ENCODE measurements around the gene TMEM271.

The TMEM271 gene

DNA sequence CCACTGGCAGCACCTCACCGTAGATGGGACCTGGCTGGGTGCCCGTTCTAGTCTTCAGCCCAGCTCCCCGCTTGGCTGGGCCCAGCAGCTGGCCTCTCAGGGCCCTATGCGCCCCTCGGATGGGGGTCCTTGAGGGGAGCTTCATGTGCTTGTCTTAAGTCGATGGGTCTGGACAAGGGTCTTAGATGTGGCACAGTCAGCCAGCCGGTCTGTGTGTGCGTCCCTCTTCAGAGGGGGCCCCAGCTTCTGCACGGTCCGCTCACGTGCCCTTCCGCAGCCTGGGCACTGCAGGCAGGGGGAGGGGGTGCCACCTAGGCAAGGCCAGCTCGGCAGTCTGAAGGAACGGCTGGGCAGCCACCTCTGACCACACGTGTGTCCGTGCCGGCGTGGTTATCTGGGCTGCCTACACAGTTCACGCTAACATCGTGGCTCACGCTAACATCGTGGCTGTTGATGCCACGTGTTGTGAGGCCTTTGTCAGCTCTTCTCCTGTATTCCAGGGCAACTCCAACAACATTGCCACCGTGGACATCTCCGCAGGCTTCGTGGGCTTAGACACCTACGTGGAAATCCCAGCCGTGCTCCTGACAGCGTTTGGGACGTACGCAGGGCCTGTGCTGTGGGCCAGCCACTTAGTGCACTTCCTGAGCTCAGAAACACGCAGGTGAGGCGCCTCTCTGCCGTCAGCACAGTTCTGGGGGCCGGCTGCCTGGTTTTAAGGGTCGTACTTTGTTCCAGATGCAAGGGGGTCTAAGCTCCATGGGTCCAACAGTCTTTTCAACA is 42.6 kb downstream of the TMEM271 start:
- TF ChIP-seq, protein P1, sequence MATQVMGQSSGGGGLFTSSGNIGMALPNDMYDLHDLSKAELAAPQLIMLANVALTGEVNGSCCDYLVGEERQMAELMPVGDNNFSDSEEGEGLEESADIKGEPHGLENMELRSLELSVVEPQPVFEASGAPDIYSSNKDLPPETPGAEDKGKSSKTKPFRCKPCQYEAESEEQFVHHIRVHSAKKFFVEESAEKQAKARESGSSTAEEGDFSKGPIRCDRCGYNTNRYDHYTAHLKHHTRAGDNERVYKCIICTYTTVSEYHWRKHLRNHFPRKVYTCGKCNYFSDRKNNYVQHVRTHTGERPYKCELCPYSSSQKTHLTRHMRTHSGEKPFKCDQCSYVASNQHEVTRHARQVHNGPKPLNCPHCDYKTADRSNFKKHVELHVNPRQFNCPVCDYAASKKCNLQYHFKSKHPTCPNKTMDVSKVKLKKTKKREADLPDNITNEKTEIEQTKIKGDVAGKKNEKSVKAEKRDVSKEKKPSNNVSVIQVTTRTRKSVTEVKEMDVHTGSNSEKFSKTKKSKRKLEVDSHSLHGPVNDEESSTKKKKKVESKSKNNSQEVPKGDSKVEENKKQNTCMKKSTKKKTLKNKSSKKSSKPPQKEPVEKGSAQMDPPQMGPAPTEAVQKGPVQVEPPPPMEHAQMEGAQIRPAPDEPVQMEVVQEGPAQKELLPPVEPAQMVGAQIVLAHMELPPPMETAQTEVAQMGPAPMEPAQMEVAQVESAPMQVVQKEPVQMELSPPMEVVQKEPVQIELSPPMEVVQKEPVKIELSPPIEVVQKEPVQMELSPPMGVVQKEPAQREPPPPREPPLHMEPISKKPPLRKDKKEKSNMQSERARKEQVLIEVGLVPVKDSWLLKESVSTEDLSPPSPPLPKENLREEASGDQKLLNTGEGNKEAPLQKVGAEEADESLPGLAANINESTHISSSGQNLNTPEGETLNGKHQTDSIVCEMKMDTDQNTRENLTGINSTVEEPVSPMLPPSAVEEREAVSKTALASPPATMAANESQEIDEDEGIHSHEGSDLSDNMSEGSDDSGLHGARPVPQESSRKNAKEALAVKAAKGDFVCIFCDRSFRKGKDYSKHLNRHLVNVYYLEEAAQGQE (IDR thresholded peaks at IDR 0.05; ENCODE audit: low read depth): no peak
- TF ChIP-seq, protein P2, sequence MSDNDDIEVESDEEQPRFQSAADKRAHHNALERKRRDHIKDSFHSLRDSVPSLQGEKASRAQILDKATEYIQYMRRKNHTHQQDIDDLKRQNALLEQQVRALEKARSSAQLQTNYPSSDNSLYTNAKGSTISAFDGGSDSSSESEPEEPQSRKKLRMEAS (IDR thresholded peaks at IDR 0.05): no peak
- no peak for TF ChIP-seq RAD21 (IDR thresholded peaks at IDR 0.05; ENCODE audit: low read depth)
- TF ChIP-seq TCF12 (IDR thresholded peaks at IDR 0.05; ENCODE audit: low read depth): no peak
- no peak for TF ChIP-seq EP300 (IDR thresholded peaks at IDR 0.05; ENCODE audit: borderline replicate concordance)
- TF ChIP-seq, protein P3, sequence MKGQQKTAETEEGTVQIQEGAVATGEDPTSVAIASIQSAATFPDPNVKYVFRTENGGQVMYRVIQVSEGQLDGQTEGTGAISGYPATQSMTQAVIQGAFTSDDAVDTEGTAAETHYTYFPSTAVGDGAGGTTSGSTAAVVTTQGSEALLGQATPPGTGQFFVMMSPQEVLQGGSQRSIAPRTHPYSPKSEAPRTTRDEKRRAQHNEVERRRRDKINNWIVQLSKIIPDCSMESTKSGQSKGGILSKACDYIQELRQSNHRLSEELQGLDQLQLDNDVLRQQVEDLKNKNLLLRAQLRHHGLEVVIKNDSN (IDR thresholded peaks at IDR 0.05): no peak
- TF ChIP-seq YY1 (IDR thresholded peaks at IDR 0.05; ENCODE audit: low read depth): no peak
- no peak for TF ChIP-seq ZBTB7A (IDR thresholded peaks at IDR 0.05; ENCODE audit: low read depth)
- no peak for TF ChIP-seq NFIC (IDR thresholded peaks at IDR 0.05)
- no peak for TF ChIP-seq TAF1 (IDR thresholded peaks at IDR 0.05; ENCODE audit: low read depth)
- TF ChIP-seq CEBPB (IDR thresholded peaks at IDR 0.05): no peak
- no peak for TF ChIP-seq TEAD4 (IDR thresholded peaks at IDR 0.05)
- no peak for TF ChIP-seq CREB1 (IDR thresholded peaks at IDR 0.05; ENCODE audit: low read depth)
- TF ChIP-seq FOXM1 (IDR thresholded peaks at IDR 0.05; ENCODE audit: borderline replicate concordance, low read depth): no peak

DNA sequence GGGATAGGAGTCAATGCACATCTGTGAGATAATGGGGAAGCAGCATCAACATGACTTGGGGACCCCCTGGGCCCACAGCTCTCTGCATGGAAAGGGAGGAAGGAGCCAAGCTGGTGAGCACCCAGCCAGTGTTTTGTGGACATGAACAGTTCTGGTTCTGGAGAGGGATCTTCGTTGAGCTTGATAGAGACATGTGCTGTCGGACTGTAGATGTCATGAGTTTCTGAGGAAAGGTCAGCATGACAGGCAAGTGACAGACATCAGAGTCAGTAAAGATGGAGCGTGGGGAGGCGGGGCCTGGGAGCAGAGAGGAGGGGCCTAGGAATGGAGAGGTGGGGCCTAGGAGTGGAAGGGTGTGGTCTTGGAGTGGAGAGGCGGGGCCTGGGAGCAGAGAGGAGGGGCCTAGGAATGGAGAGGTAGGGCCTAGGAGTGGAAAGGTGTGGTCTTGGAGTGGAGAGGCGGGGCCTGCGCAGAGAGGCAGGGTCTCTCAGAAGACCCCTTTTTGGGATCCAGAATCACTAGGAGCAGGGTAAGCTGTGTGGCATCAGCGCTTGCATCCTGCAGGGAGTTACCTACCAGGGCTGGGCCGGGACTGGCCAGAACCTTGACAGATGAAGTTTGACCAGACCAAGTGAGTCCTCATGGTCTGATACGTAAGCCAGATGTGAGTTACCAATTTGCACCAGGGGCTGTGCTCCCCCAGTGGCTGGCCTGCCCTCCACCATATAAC is 43.3 kb downstream of the TMEM271 start:
- TF ChIP-seq EGR1 (IDR thresholded peaks at IDR 0.05) (no peak), EP300 (IDR thresholded peaks at IDR 0.05; ENCODE audit: borderline replicate concordance) (no peak), FOXM1 (IDR thresholded peaks at IDR 0.05; ENCODE audit: borderline replicate concordance, low read depth) (no peak), RAD21 (IDR thresholded peaks at IDR 0.05; ENCODE audit: low read depth) (no peak), YY1 (IDR thresholded peaks at IDR 0.05; ENCODE audit: low read depth) (no peak), TAF1 (IDR thresholded peaks at IDR 0.05; ENCODE audit: low read depth) (no peak), NFIC (IDR thresholded peaks at IDR 0.05) (no peak), TCF12 (IDR thresholded peaks at IDR 0.05; ENCODE audit: low read depth) (no peak), CREB1 (IDR thresholded peaks at IDR 0.05; ENCODE audit: low read depth) (no peak), TEAD4 (IDR thresholded peaks at IDR 0.05) (no peak), ZBTB7A (IDR thresholded peaks at IDR 0.05; ENCODE audit: low read depth) (no peak), CEBPB (IDR thresholded peaks at IDR 0.05) (no peak)
- TF ChIP-seq, protein P3 (IDR thresholded peaks at IDR 0.05): no peak
- TF ChIP-seq, protein P2 (IDR thresholded peaks at IDR 0.05): no peak
- TF ChIP-seq, protein P1 (IDR thresholded peaks at IDR 0.05; ENCODE audit: low read depth): no peak

DNA sequence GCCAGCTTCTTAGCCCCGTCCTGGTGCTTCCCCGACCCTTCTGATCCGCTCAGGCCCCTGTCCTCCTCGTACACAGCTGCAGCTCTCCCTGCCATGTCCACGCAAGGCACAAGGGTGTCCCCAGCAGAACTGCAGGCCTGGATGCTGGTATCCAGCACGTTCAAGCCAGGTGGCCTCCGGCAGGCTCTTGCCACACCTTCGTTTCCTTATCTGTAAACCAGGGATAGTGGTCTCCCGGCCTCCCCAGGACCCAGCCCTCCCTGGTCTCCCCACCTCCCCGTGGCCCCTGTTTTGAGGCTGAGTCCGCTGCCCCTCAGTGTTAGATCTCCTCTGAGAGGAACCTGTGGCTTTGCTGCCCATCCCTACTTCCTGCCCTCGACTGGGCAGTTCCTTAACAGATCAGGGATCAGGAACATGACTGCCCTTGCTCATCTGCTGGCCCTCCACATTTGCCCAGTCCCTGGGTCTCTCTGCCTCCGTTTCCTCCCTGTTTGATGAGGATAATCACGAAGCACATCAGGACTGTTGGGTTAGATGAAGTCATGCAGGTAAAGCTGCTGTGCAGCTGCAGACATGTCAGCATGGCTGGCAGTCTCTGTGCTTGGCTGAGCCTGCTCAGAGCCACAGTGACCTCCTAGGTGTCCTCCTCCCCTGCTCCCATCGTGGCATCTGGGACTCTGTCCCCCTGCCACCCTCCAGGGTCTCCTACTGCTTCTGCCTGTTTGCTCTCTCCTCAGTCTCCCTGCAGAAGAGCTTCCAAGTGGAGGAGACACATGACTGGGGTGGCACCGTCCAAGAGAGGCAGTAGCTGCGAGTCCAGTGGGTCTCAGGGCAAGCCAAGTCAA is 44.2 kb downstream of the TMEM271 start:
- no peak for TF ChIP-seq EGR1 (IDR thresholded peaks at IDR 0.05)
- TF ChIP-seq, protein P1 (IDR thresholded peaks at IDR 0.05; ENCODE audit: low read depth): no peak
- TF ChIP-seq ZBTB7A (IDR thresholded peaks at IDR 0.05; ENCODE audit: low read depth): no peak
- TF ChIP-seq, protein P2 (IDR thresholded peaks at IDR 0.05): no peak
- no peak for TF ChIP-seq TAF1 (IDR thresholded peaks at IDR 0.05; ENCODE audit: low read depth)
- TF ChIP-seq TCF12 (IDR thresholded peaks at IDR 0.05; ENCODE audit: low read depth): no peak
- TF ChIP-seq FOXM1 (IDR thresholded peaks at IDR 0.05; ENCODE audit: borderline replicate concordance, low read depth): no peak
- TF ChIP-seq TEAD4 (IDR thresholded peaks at IDR 0.05): no peak
- TF ChIP-seq CREB1 (IDR thresholded peaks at IDR 0.05; ENCODE audit: low read depth): no peak
- no peak for TF ChIP-seq NFIC (IDR thresholded peaks at IDR 0.05)
- no peak for TF ChIP-seq YY1 (IDR thresholded peaks at IDR 0.05; ENCODE audit: low read depth)
- no peak for TF ChIP-seq EP300 (IDR thresholded peaks at IDR 0.05; ENCODE audit: borderline replicate concordance)
- TF ChIP-seq RAD21 (IDR thresholded peaks at IDR 0.05; ENCODE audit: low read depth): no peak
- TF ChIP-seq, protein P3 (IDR thresholded peaks at IDR 0.05): no peak

All from Ishikawa (cell line).